ENCODE data around the gene TC2N.
"Not testable (repeated sequence)": the region's sequence is repeated elsewhere in the genome, so short reads cannot be mapped to it uniquely, and the experiment has no call there.

The TC2N gene

GRCh38 chr14:91835197-91835919, 32.0 kb downstream of the TC2N start:
- DNase-seq (ENCODE audit: low spot score) (no peak), FAIRE-seq (no peak)

GRCh38 chr14:91834571-91834970, 32.8 kb downstream of the TC2N start:
- DNase-seq (ENCODE audit: low spot score) (no peak), FAIRE-seq (no peak)

DNA sequence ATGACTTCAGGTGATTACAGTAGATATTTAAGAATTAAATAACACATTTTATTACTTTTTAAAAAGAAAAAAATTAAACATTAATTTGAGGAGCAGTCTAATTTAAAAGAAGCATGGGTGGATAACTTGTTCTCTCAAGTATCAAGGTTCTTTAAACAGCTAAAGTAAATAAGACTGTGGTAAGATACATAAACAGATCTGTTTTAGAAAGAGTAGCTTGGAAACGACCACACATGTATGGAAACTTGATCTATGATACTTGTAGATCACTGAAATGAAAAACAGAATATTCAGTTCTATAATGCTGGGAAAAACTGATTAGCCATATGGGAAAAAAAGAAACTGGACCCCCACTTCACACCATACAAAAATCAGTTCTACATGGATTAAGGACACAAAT, 36.0 kb downstream of the TC2N start:
- no peak for DNase-seq (ENCODE audit: low spot score)
- FAIRE-seq: no peak

DNA sequence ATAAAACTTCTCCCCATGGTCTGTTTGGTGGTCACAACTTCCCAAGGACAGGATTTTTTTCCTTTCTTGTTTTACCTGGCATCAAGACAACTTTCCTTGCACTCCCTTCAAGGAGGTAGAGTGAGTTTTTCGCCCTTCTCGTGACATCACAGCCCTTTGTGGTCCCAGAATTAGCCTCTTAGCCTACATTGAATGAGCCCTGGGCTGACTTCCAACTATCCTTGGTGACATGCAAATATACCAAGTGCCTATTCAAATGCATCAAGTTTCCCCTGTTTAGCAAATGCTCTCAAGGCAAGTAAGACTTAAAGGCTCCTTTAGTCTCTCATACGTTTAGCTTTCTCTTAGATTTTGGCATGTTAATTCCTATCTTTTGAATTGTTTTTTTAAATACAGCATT, 36.6 kb downstream of the TC2N start:
- FAIRE-seq (no peak), DNase-seq (ENCODE audit: low spot score) (no peak)

GRCh38 chr14:91829511-91829910, 37.8 kb downstream of the TC2N start:
- no peak for FAIRE-seq
- DNase-seq (ENCODE audit: low spot score): no peak

- no peak for FAIRE-seq
- no peak for DNase-seq (ENCODE audit: low spot score)
These were observed 39.6 kb downstream of the TC2N start for GRCh38 chr14:91827746-91828145.

DNA sequence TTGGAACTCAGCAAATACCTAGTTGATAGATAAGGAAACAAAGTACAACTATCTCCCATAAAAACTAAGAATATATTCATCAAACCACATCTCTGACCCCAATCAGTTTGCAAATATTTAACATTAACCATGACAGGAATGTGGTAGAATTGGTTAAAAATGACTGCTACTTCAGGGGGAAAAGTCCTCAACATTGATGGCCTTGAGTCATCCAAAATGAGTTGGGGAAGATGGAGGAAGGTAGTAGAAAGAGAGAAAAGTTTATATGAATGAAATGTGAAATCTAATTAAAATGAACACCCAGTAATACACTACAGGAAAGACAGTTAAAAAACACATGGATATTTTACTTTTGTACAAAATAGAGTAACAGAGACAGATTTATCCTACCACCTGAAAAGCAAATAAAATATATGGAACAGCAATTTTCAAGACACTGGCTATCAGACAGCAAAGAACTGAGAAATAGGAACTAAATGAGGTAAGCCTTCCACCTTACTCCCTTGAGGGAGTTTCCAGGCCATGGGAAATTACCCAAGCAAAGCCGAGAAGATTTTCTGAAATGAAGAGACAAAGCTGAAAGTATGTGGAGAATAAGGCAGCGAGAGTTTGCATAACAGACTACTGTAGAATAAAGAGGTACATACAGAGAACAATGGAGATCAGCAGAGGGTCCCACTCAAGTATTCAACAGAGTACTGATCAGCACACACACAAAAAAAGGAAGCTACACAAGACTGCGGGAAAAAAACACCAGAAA, 49.6 kb downstream of the TC2N start:
- no peak for FAIRE-seq
- DNase-seq (ENCODE audit: low spot score): no peak

DNA sequence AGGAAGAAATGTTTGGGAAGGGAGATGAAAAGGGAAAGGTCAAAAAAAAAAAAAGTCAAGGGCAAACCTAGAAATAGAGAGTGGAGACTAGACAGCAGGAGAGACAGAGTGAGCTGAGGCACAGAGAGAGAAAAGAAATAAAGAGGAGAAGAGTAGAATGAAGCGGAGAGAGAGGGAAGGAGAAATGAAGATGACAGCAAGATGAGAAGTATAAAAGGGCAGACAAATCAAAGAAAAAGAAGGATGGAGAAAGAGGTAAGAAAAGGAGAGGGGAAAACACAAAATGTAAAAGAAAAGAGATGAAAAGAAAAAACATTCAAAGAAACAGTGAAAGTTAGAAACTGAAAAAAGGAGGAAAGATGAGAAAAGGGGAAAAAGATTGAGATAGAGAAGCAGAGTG, 53.0 kb downstream of the TC2N start:
- DNase-seq (ENCODE audit: low spot score) (no peak), FAIRE-seq (no peak)

DNA sequence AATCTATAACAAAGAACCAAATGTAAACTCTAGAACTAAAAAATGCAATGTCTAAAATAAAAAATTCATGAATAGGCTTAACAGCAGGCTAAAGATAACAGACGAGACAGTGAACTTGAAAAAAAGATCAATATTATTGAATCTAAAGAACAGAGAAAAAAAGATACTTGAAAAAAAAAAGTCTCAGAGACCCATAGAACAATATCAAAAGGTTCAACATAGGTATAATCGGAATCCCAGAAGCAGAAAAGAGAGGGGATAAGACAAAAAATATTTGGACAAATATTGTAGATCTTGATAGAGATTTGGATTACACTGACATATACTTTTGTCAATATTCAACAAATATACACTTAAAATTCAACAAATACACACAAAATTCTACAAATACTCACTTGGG, 56.6 kb downstream of the TC2N start:
- no peak for FAIRE-seq
- DNase-seq (ENCODE audit: low spot score): no peak

DNA sequence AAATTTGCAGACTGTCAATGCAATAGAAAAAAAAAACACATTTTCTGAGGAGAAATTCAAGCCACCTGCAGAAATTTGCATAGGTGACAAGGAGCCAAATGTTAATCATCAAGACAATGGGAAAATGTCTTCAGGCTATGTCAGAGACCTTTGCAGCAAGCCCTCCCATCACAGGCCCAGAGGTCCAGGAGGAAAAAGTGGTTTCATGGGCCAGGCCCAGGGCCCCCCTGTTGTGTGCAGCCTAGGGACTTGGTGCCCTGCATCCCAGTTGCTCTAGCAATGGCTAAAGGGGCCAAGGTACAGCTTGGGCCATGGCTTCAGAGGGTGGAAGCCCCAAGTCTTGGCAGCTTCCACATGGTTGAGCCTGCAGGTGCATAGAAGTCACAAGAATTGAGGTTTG, 60.6 kb downstream of the TC2N start:
- DNase-seq (ENCODE audit: low spot score) (no peak), FAIRE-seq (no peak)

- not testable (repeated sequence) for DNase-seq (ENCODE audit: low spot score); FAIRE-seq
These were observed 61.2 kb downstream of the TC2N start for GRCh38 chr14:91806094-91806493.

GRCh38 chr14:91805659-91806058, 61.7 kb downstream of the TC2N start:
- FAIRE-seq (no peak), DNase-seq (ENCODE audit: low spot score) (no peak)

- DNase-seq (ENCODE audit: low spot score): no peak
- no peak for FAIRE-seq
These were observed 66.0 kb downstream of the TC2N start for GRCh38 chr14:91801358-91801757.

GRCh38 chr14:91796617-91797347, 70.6 kb downstream of the TC2N start:
- DNase-seq (ENCODE audit: low spot score) (no peak), FAIRE-seq (no peak)

GRCh38 chr14:91793704-91794103, 73.6 kb downstream of the TC2N start:
- DNase-seq (ENCODE audit: low spot score) (no peak), FAIRE-seq (no peak)

- FAIRE-seq: no peak
- no peak for DNase-seq (ENCODE audit: low spot score)
These were observed 81.1 kb downstream of the TC2N start for GRCh38 chr14:91786188-91786587.

DNA sequence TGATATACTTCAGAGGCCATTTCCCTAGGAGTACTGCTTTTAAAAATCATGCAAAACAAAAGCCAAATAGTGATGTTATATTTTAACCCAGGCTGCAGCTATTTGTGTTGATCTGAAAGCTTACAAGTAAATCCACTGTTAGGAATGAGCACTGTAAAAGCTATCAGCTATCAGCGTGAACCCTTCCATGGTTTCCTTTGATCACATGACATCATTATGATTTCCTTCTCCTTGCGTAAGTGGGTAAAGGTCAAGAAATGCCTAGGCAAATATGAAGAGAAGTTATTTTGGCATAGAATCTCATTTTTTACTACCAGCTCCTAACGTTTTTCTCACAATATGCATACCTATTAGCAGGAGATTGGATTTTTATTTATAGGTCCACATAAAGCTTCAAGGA, 86.9 kb downstream of the TC2N start:
- no peak for FAIRE-seq
- DNase-seq (ENCODE audit: low spot score): no peak

DNA sequence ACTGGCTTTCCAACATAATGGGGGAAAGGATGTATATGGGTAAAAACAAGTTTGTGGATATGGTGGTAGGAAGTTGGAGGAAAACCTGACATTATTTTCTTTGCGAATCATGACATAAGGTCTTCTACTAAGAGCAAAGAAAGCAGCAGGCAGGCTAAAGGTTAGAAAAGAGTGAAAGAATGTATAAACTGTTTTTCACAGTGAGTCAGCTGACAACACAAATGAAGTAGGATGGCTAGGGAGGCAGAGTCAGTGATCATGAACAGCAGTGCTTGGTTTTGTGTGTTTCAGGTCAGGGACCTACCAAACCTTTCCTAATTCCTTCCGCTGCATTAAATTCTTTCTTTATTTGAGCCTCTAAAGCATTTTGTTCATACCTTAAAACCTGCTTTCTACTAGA, 89.1 kb downstream of the TC2N start:
- no peak for DNase-seq (ENCODE audit: low spot score)
- FAIRE-seq: no peak

- FAIRE-seq: no peak
- no peak for DNase-seq (ENCODE audit: low spot score)
These were observed 92.9 kb downstream of the TC2N start for GRCh38 chr14:91774140-91775096.

DNA sequence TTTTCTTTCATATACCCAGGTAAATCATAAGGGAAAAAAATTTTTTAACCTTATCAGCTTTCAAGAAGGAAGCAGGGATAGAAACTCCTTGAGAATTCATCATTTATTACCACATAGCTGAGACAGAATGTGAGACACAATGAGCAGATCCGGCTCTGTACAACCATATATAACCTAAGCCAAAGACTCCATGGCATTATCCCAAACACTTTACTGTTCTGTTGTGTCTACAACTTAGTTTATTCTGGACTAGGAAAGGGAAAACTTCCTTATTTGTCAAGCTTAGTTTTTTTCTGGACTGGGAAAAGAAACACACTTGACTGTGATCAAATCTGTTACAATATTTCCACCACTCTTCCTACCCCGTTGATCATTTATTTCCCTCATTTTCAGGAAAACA, 97.2 kb downstream of the TC2N start:
- no peak for FAIRE-seq
- DNase-seq (ENCODE audit: low spot score): no peak

- no peak for FAIRE-seq
These were observed 111.6 kb downstream of the TC2N start for GRCh38 chr14:91755570-91756295.

More at GRCh38 chr14:91755570-91756295, 111.6 kb downstream of the TC2N start:
- DNase-seq (ENCODE audit: low spot score): no peak
